Glutamatergic neuron (in vitro differentiated cells): Measurements from ENCODE around the gene DRC3. TPM values are rescaled to one million over a fixed set of nuclear protein-coding genes. Genes with fewer than 3 reads are reported as not detected.
A peak's percentile ranks its signal among the peaks of the same experiment; 100 is the strongest.

Source experiments
- DNase-seq: peaks from one replicate; pipeline ENCODE4 v3.0.0; 2022
- H3K27ac Mint-ChIP-seq: one replicate; pipeline ENCODE4 v1.8.0; 2020; ENCODE audit warnings: mild to moderate bottlenecking, mixed read lengths, inconsistent platforms; ENCODE audit not compliant: unreplicated experiment
- H3K27me3 Mint-ChIP-seq: one replicate; pipeline ENCODE4 v1.8.0; 2020; ENCODE audit warnings: mild to moderate bottlenecking, moderate library complexity, mixed read lengths, inconsistent platforms; ENCODE audit not compliant: unreplicated experiment
- H3K36me3 Mint-ChIP-seq: one replicate; pipeline ENCODE4 v1.8.0; 2020; ENCODE audit warnings: mild to moderate bottlenecking, mixed read lengths, inconsistent platforms; ENCODE audit not compliant: unreplicated experiment
- H3K4me1 Mint-ChIP-seq: one replicate; pipeline ENCODE4 v1.8.0; 2020; ENCODE audit warnings: mild to moderate bottlenecking, low read depth, mixed read lengths, inconsistent platforms; ENCODE audit not compliant: unreplicated experiment
- H3K4me3 Mint-ChIP-seq: one replicate; pipeline ENCODE4 v1.8.0; 2020; ENCODE audit warnings: mild to moderate bottlenecking, mixed read lengths, inconsistent platforms; ENCODE audit not compliant: unreplicated experiment
- H3K9me3 Mint-ChIP-seq: one replicate; pipeline ENCODE4 v1.8.0; 2020; ENCODE audit warnings: mild to moderate bottlenecking, moderate library complexity, mixed read lengths, inconsistent platforms; ENCODE audit not compliant: unreplicated experiment
- CTCF ChIP-seq: fragments of 200-600 bp; sonication (generic); IDR thresholded peaks from one replicate; pipeline ENCODE4 v1.5.0; 2021; ENCODE audit not compliant: partially characterized antibody, unreplicated experiment
- total RNA-seq: library from RNA; stranded (reverse); fragmentation: NEBNext Ultra II Directional; extraction: Animal tissue kit (Norgen Biotek cat#: 25700); gene quantifications from one replicate; pipeline ENCODE4 v1.2.1, GENCODE V29; 2021; ENCODE audit not compliant: unreplicated experiment

DRC3 gene
- total RNA-seq, 1 donor from 2014 or later = 0.29 TPM

GRCh38 chr17:17931159-17931558, 41.5 kb upstream of the DRC3 start:
- Mint-ChIP-seq H3K36me3 (no peaks in the 10 kb centered on the region), H3K4me3 (no peak overlapping the region), H3K27me3 (peaks cover 2% of the 10 kb centered on the region), H3K4me1 (peaks cover 25% of the 10 kb centered on the region), H3K27ac (no peak overlapping the region), H3K9me3 (no peaks in the 10 kb centered on the region)
- DNase-seq = no peak
- no peak for TF ChIP-seq CTCF

- no peaks in the 10 kb centered on the region for H3K36me3 Mint-ChIP-seq
- TF ChIP-seq CTCF = no peak
- H3K4me1 Mint-ChIP-seq = peaks cover 29% of the 10 kb centered on the region
- H3K9me3 Mint-ChIP-seq = peaks cover 2% of the 10 kb centered on the region
- H3K27ac Mint-ChIP-seq = no peak overlapping the region
- no peak overlapping the region for H3K4me3 Mint-ChIP-seq
- H3K27me3 Mint-ChIP-seq = peaks cover 2% of the 10 kb centered on the region
- no peak for DNase-seq
Observed at GRCh38 chr17:17933775-17934174, 38.9 kb upstream of the DRC3 start.

- no peak overlapping the region for H3K27ac Mint-ChIP-seq
- peaks cover 29% of the 10 kb centered on the region for H3K4me1 Mint-ChIP-seq
- H3K36me3 Mint-ChIP-seq = no peaks in the 10 kb centered on the region
- H3K4me3 Mint-ChIP-seq = no peak overlapping the region
- peaks cover 2% of the 10 kb centered on the region for H3K27me3 Mint-ChIP-seq
- TF ChIP-seq CTCF = no peak
- peaks cover 2% of the 10 kb centered on the region for H3K9me3 Mint-ChIP-seq
- DNase-seq = no peak
Observed at GRCh38 chr17:17934214-17934613, 38.4 kb upstream of the DRC3 start.

- no peak for TF ChIP-seq CTCF
- Mint-ChIP-seq H3K4me3 (no peak overlapping the region), H3K36me3 (no peaks in the 10 kb centered on the region), H3K9me3 (peaks cover 2% of the 10 kb centered on the region), H3K27ac (no peak overlapping the region), H3K27me3 (peaks cover under 1% of the 10 kb centered on the region), H3K4me1 (peaks cover 26% of the 10 kb centered on the region)
- DNase-seq = no peak
Observed at GRCh38 chr17:17934806-17935205, 37.9 kb upstream of the DRC3 start.

GRCh38 chr17:17935321-17936271, 37.1 kb upstream of the DRC3 start:
- Mint-ChIP-seq H3K4me3 (peak overlapping the region; percentile 4), H3K9me3 (peaks cover 2% of the 10 kb centered on the region), H3K36me3 (no peaks in the 10 kb centered on the region), H3K4me1 (peaks cover 28% of the 10 kb centered on the region), H3K27me3 (no peaks in the 10 kb centered on the region), H3K27ac (peak overlapping the region; percentile 4)
- no peak for TF ChIP-seq CTCF
- DNase-seq = no peak
